HG03571 (cell line): ENCODE data around the gene ZNF593.

ENCODE experiments used
- ATAC-seq: cut with Tn5 transposase; IDR thresholded peaks from one replicate; pipeline ENCODE4 v1.9.1; 2021; ENCODE audit not compliant: unreplicated experiment

The ZNF593 gene

GRCh38 chr1:26145960-26146294, 23.8 kb upstream of the ZNF593 start:
- ATAC-seq: no peak

- ATAC-seq: no peak
These were observed 20.8 kb upstream of the ZNF593 start for GRCh38 chr1:26148887-26149286.

- ATAC-seq: no peak
These were observed 15.7 kb upstream of the ZNF593 start for GRCh38 chr1:26153966-26154532.

- no peak for ATAC-seq
These were observed 15.0 kb upstream of the ZNF593 start for GRCh38 chr1:26154750-26155149.

GRCh38 chr1:26155370-26156284, 14.1 kb upstream of the ZNF593 start:
- no peak for ATAC-seq

GRCh38 chr1:26156285-26157038, 13.2 kb upstream of the ZNF593 start:
- no peak for ATAC-seq

- ATAC-seq: no peak
These were observed 11.3 kb upstream of the ZNF593 start for GRCh38 chr1:26158271-26158907.

GRCh38 chr1:26158908-26159742, 10.6 kb upstream of the ZNF593 start, which contains the start of gene FAM110D:
Gene FAM110D (plus strand): TSS chr1:26159079. CDS start chr1:26161292, 2,213 bp downstream.
- no peak for ATAC-seq

- no peak for ATAC-seq
These were observed 10.0 kb upstream of the ZNF593 start for GRCh38 chr1:26159743-26160039.

- ATAC-seq: no peak
These were observed 8.9 kb upstream of the ZNF593 start for GRCh38 chr1:26160527-26161414.

- no peak for ATAC-seq
These were observed 8.1 kb upstream of the ZNF593 start for GRCh38 chr1:26161415-26162219.

GRCh38 chr1:26162220-26162709, 7.4 kb upstream of the ZNF593 start:
- ATAC-seq: no peak

GRCh38 chr1:26163684-26164035, 6.0 kb upstream of the ZNF593 start:
- no peak for ATAC-seq

- ATAC-seq: no peak
These were observed 5.5 kb upstream of the ZNF593 start for GRCh38 chr1:26164036-26164860.

- no peak for ATAC-seq
These were observed 4.6 kb upstream of the ZNF593 start for GRCh38 chr1:26164861-26165842.

GRCh38 chr1:26166719-26167281, 2.9 kb upstream of the ZNF593 start:
- no peak for ATAC-seq
